Right ventricle myocardium superior (tissue), 1 donor: ENCODE measurements around the gene FAT4. TPM values are rescaled to one million over a fixed set of nuclear protein-coding genes. Genes with fewer than 3 reads are reported as not detected.

Experiments used
- ATAC-seq: fragments of 200-7000 bp; cut with Tn5 transposase; one replicate; pipeline ENCODE4 v1.9.1; 2020; ENCODE audit warnings: mild to moderate bottlenecking; ENCODE audit not compliant: poor library complexity
- DNase-seq: peaks from one replicate; pipeline ENCODE4 v3.0.0-alpha.2; 2020
- intact Hi-C: fragments of 100-400 bp; cut with DNase I; formaldehyde crosslinking; loops from one replicate; pipeline ENCODE4 v1.11.2; 2022
- long read RNA-seq: library from polyadenylated mRNA; unstranded; transcript quantifications from one replicate; pipeline ENCODE4 v2.0.0, GENCODE V29; 2021
- total RNA-seq: library from RNA; stranded (reverse); fragmentation: NEBNext Ultra II Directional; extraction: Animal tissue kit (Norgen Biotek cat#: 25700); gene quantifications from one replicate; pipeline ENCODE4 v1.2.1, GENCODE V29; 2021
- donor health status: DM: no; HTN: yes; CAD: no; lungs with severe emphysema.

Gene FAT4, protein sequence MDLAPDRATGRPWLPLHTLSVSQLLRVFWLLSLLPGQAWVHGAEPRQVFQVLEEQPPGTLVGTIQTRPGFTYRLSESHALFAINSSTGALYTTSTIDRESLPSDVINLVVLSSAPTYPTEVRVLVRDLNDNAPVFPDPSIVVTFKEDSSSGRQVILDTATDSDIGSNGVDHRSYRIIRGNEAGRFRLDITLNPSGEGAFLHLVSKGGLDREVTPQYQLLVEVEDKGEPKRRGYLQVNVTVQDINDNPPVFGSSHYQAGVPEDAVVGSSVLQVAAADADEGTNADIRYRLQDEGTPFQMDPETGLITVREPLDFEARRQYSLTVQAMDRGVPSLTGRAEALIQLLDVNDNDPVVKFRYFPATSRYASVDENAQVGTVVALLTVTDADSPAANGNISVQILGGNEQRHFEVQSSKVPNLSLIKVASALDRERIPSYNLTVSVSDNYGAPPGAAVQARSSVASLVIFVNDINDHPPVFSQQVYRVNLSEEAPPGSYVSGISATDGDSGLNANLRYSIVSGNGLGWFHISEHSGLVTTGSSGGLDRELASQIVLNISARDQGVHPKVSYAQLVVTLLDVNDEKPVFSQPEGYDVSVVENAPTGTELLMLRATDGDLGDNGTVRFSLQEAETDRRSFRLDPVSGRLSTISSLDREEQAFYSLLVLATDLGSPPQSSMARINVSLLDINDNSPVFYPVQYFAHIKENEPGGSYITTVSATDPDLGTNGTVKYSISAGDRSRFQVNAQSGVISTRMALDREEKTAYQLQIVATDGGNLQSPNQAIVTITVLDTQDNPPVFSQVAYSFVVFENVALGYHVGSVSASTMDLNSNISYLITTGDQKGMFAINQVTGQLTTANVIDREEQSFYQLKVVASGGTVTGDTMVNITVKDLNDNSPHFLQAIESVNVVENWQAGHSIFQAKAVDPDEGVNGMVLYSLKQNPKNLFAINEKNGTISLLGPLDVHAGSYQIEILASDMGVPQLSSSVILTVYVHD (N-terminal part only)
- 6.2 TPM for total RNA-seq
- long read RNA-seq: 0 reads

DNA sequence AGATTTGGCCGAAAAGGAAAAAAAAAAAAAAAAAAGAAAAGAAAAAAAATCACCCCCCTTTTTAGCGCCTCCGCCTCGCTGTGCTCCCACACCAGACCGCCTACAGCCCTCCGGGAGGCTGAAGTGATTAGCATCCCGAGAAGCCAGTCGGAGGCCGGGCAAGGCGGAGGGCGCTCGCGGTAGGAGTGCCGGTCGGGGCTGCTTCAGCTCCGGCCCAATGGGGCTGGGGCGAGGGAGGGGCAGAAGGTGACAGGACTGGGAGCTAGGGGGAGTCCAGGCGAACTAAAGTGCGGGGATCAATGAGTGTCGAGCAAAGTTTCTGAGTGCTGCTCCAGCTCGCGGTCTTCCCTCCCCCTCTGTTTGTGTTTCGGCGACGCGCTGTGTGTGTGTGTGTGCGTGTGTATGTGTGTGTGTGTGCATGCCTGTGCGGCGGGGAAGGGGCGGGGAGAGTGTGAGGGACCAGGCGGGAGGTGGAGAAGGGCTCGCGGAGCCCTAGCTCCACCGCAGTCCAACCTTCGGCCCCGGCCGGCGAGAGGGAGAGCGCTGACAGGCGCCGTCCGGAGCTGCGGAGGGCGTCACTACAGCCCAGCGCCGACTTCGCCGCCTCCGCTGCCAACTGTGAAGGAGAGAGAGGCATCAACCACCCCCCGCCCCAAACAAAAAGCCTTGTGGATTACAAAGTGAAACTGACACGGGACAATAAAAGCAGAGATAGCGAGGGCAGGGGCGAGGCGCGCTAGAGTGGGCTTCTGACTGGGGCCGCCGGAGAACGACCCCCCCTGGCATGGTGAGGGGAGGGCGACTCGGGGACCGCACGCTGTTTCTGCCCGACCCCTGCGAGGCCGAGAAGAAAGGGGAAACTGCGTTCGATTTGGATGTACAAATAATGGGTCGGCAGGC is at the start of gene FAT4:
Gene FAT4 (plus strand): TSS at position 280 of the 900 bp plus-strand sequence. CDS start 1,457 bp downstream, outside the sequence.
- intact Hi-C loops: no loop called here
- DNase-seq: peak; percentile 97
- peak; percentile 92 for ATAC-seq

DNA sequence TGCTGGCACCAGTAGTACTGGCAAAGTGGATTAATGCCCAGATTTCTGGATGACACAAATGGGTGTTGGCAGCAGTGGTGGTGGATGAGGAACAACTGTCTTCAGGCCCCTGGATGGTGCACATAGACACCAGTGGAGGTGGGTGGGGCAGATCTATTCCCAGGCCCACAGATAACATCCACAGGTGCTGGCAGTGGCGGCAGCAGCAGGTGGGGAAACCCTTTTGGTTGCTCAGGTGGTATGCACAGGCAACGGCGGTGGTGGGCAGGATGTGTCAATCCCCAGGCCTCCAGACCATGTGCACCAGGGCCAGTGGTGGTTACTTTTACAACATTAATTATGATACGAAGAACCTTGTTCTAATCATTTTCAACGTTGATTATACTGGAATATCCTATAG is 48.9 kb upstream of the FAT4 start:
- ATAC-seq (no peak), DNase-seq (no peak)
- intact Hi-C loops: no loop called here

DNA sequence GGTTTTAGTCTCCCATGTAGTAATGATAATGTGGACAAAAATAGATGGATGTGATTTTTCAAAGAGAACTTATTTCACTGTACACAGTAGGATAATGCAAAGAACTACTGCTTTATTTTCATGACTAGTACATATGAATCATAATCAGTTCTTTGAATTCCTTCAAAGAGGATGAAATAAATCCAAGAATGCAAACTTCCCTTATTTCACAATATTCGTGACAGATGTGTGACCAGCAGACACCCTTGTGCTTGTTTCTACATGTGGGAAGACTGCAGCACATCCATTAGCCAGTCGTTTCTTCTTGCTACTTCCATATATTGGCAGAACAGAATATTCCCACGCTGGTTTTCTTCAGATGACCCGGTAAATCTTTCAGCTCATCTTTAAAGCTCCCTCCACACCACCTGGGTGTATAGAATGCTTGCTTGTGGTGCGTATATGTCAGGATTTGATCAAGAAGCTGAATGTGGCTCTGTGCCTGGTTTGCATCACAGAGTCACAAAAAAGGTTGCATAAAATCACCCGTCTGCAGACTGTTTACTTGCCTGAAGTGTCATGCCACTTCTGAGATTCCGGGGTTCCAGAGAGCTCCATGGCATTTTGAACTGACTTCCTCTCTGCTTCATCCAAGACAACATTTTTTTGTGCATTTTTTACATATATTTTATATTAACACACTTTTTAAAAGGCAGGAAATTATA is 47.7 kb upstream of the FAT4 start:
- ATAC-seq (no peak), DNase-seq (no peak)
- intact Hi-C loops: no loop called here

DNA sequence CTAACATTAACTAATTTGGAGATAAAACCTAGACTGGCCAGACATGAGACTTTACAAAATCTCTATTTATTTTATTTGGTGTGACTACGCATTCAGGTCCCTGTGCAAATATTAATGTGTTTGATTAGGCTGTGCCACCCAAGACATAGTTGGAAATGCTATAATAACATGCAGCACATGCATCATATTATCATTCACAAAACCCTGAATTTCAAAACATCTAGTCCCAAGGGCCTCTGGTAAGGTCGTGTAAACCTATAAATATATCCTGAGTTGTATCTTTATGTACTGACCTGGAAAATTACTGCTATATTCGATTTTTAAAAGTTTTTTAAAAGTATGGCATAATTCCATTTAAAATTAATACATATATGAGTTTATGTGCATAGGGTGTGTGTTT is 47.1 kb upstream of the FAT4 start:
- ATAC-seq (no peak), DNase-seq (no peak)
- intact Hi-C loops: no loop called here

DNA sequence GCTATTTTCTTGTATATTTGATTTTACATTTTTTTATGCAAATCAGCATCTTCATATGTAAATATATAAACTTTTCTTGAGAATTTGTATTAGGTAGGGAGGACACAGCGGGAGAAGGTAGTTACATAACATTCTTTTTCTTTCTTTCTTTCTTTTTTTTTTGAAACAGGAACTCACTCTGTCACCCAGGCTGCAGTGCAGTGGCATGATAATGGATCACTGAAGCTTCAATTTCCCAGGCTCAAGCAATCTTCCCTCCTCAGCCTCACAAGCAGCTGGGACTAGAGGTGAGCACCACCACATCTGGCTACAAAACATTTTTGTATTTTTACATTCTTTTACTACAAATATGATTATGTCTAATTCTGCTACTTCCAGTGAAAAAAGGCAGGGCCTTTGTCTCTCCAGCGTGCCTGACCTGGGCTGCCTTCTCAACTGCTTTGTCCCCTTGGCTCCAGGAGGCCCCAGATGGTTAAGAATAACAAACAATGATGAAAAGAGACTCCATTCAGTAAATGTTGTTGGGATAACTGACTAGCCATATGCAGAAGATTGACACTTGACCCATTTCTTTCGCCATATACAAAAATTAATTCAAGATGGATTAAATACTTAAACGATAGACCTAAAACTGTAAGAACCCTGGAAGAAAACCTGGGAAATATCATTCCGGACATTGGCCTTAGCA is 46.5 kb upstream of the FAT4 start:
- intact Hi-C loops: no loop called here
- ATAC-seq: no peak

DNA sequence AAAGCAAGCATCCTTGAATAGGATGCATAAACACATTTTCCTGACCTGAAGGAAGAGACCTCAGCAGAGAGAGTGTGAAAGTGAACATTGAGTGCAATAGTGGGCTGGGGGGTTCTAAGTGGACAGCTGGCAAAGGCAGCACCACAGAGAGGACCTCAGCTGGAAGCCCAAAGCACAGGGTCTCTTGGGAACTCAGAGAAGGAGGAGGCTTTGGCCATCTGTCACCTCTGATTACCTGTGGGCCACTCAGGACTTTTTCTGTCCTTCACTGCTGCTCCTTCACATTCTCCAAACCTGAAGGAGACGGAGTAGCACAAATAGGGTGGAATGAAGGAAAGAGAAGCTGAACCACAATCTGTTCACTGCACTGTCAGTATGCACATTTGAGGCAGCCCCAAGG is 37.9 kb upstream of the FAT4 start:
- DNase-seq: no peak
- no peak for ATAC-seq
- intact Hi-C loops: no loop called here

More for the DNA sequence above, 46.5 kb upstream of the FAT4 start:
- no peak for DNase-seq

DNA sequence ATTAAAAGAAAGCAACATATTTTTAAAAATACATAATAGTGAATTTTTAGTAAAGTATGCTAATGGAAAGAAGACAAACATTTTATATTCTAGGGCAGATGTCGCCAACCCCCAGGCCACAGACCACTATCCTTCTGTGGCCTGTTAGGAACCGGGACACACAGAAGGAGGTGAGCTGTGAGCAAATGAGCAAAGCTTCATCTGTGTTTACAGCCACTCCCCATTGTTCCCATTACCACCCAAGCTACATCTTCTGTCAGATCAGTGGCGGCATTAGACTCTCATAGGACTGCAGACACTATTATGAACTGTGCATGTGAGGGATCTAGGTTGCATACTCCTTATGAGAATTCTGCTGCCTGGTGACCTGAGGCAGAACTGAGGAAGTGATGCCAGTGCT is 37.0 kb upstream of the FAT4 start:
- no peak for DNase-seq
- no peak for ATAC-seq
- intact Hi-C loops: no loop called here

DNA sequence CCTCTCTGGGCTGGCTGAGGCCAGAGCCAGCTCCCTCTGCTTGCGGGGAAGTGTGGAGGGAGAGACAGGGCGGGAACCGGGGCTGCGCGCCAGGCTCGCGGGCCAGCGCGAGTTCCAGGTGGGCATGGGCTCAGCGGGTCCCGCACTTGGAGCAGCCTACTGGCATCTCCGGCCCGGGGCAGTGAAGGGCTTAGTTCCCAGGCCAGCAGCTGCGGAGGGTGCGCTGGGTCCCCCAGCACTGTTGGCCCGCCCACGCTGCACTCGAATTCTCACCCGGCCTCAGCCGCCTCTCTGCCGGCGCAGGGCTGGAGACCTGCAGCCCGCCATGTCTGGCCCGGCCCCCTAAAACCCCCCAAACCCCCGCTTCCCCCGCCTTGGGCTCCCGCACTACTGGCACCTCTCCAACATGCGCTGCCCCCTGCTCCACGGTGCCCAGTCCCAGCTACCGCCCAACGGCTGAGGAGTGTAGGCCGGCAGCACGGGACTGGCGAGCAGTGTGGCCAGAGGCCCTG is 33.8 kb upstream of the FAT4 start:
- no peak for DNase-seq
- intact Hi-C loops: loop anchor here (10.0 kb wide), 1 partner anchor 946 kb away; no protein-coding TSS in a partner anchor

DNA sequence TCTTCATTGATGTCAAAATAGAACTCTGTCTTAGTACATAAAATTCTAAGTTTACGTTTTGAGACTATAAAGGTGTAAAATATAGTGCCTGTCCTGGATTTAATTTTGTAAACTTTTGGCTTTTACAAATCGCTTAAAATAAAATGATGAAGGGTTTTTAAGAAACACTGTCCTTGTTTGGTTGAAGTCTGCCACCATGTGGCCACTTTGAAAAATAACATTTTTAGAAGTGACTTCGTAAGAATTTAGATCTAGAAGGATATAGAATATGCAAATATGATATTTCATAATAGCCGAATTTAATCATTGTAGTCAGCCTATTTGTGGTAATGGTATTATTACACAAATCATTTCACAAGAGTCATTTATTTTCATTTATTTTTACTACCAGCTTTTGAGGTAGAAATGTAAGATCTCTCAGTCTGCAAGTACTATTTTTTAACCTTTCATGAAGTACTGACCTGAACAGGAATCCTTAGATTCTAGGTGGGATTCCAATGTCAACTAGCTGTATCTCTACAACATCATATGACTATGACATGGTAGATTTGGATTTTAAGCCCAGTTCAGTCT is 31.0 kb upstream of the FAT4 start:
- no peak for ATAC-seq
- no peak for DNase-seq
- intact Hi-C loops: loop anchor here (10.0 kb wide), 1 partner anchor 949 kb away; no protein-coding TSS in a partner anchor

More for the DNA sequence above, 33.8 kb upstream of the FAT4 start:
- no peak for ATAC-seq

DNA sequence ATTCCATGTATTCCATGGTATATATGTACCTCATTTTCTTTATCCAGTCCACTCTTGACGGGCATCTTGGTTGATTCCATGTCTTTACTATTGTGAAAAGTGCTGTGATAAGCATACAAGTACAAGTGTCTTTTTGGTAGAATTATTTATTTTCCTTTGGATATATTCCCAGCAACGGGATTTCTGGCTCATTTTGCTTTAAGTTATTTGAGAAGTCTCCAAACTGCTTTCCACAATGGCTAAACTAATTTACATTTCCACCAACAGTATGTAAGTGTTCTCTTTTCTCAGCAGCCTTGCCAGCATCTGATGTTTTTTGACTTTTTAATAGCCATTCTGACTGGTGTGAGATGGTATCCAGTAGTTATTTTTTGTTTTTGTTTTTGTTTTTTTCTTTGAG is 17.6 kb upstream of the FAT4 start:
- intact Hi-C loops: no loop called here
- DNase-seq (no peak), ATAC-seq (no peak)

DNA sequence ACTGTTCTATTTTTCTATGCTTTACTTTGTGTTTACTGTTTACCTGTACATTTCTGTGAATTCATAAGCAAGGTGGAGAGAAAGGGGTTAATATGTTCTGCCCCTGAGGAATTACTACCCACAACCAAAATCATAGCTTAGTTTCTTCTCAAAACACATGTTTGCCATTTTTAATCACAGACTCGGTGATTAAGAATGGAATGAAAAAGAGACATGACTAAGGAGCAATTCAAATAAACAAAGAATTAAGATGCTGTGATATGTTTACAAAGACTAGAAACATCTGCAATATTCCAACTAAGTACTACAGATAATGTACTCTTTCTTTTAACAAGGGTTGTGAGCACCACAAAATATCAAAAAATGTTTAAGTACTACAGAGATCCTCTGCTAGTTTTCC is 11.7 kb upstream of the FAT4 start:
- intact Hi-C loops: no loop called here
- no peak for DNase-seq
- no peak for ATAC-seq

DNA sequence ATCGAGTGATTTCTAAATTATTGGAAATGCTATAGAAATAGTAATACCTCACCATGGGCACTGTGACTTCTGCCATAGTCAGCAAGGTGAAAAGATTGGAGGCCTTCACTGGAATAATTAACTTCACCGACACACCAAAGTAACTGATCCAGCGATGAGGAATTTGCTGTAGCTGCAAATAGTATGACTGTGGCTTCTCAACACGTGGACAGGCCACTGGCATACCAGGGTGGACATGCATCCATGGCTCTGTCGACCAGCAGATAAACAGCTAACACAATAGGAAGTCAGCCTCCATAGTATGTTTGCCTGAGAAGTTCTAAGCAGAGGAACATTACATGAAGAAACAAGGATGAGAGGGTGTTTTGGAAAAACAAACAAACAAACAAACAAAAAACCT is 10.9 kb upstream of the FAT4 start:
- DNase-seq (no peak), ATAC-seq (no peak)
- intact Hi-C loops: no loop called here

DNA sequence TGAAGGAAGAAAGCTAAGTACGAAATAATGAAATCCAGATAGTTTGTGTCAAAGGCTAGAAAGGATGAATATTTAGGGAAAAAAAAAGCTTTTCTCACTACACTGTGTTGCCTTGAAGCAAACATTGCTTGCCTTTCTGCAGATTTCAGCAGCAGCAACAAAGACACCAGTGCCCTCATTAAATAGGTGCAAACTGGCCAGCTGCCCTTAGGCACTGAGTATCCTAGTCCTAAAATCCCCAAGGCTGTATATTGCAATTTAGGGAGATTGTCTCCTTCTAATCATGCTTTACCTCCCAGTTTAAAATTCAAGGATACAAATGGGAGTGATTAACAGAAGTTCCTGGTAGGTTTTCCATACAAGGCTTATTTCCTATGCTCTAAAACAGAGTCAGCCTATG is 8.6 kb upstream of the FAT4 start:
- DNase-seq (no peak), ATAC-seq (no peak)
- intact Hi-C loops: no loop called here

DNA sequence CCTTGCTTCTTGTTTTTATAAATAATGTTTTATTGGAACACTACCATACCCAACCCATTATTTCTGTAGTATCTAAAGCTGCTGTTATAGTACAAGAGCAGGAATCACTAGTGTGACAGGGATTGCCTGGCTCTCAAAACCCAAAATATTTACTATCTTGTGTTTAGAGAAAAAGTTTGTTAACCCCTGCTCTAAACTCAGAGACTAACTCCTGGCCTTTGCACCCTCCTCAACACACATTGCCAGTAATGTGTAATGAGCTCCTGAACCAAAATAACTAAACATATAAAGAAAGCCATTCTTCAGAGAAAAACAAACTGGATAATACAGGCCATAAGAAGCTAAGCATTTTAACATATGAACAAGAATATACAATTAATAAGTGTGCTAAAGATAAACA is 8.2 kb upstream of the FAT4 start:
- ATAC-seq: no peak
- DNase-seq: no peak
- intact Hi-C loops: no loop called here

DNA sequence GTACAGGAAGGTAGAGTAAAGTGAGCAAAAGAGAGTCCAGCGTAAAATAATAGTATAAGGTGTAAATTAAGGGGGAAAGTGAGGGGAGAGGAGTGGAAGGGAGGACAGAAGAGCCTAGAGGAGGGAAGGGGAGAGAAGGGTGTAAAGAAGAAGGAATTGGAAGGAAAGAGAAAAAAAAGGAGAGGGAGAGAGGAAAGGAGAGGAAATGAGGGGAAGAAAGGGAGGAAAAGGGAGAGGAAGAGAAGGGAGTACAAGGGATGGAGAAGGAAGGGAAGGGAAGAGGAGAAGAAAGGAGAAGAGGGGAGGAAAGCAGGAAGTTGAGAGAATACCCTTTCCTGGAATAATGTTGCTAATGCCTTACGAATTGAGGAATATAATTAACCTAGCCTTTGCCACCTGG is 3.3 kb upstream of the FAT4 start:
- ATAC-seq (no peak), DNase-seq (no peak)
- intact Hi-C loops: no loop called here

DNA sequence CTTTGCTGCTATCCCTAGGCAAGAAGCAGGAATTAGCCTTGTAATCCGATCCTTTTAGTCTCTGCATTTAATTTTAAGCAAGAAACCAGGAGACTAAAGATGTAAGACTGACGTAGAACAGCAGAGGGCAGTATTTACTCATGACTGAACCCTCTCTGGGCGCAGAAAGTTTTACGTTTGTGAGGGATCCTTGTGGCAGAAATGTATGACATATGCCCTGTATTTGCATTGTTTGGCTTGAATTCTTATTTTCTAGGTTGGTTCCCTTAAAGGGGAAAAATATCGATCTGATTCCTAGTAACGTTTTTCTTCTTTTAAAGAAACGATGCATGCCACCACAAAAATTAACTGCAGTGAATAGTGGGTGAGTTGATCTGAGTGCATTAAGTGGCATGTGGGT is 1.3 kb upstream of the FAT4 start:
- intact Hi-C loops: loop anchor here (2.0 kb wide), 1 partner anchor 437 kb away; no protein-coding TSS in a partner anchor
- ATAC-seq (peak; percentile 26), DNase-seq (no peak)
